Activated T-helper 17 cell treated with anti-CD3 and anti-CD28 coated beads, Interleukin-2, amount 50 U/mL, for 72 hours (primary cell): Measurements from ENCODE around the gene UBL7. TPM values are rescaled to one million over a fixed set of nuclear protein-coding genes. Genes with fewer than 3 reads are reported as not detected.
"Not testable (repeated sequence)": the region's sequence is repeated elsewhere in the genome, so short reads cannot be mapped to it uniquely, and the experiment has no call there.

Source experiments
- ATAC-seq: fragments of 150-1000 bp; cut with Tn5 transposase; replicated peaks from 2 replicates; pipeline ENCODE4 v1.10.0; 2021; ENCODE audit warnings: mild to moderate bottlenecking, moderate library complexity
- H3K27ac Mint-ChIP-seq: one replicate; pipeline ENCODE4 v1.8.0; 2022; ENCODE audit warnings: mixed read lengths
- H3K27me3 Mint-ChIP-seq: one replicate; pipeline ENCODE4 v1.8.0; 2022; ENCODE audit warnings: mixed read lengths
- H3K36me3 Mint-ChIP-seq: one replicate; pipeline ENCODE4 v1.8.0; 2022; ENCODE audit warnings: low read depth, mild to moderate bottlenecking, mixed read lengths
- H3K4me1 Mint-ChIP-seq: one replicate; pipeline ENCODE4 v1.8.0; 2022; ENCODE audit warnings: mixed read lengths
- H3K4me3 Mint-ChIP-seq: one replicate; pipeline ENCODE4 v1.8.0; 2022; ENCODE audit warnings: mild to moderate bottlenecking, mixed read lengths
- H3K9me3 Mint-ChIP-seq: one replicate; pipeline ENCODE4 v1.8.0; 2022; ENCODE audit warnings: mixed read lengths
- total RNA-seq, 2 donors: library from RNA; stranded (reverse); gene quantifications; one replicate each; pipeline ENCODE4 v1.2.3, GENCODE V29; 2022

Gene UBL7
- total RNA-seq, 2 donors from 2014 or later = 38.0 to 52.6 TPM

GRCh38 chr15:74480364-74480763, 19.4 kb upstream of the UBL7 start:
- H3K4me1 Mint-ChIP-seq, ATAC-seq, H3K4me3 Mint-ChIP-seq, H3K27ac Mint-ChIP-seq, H3K27me3 Mint-ChIP-seq, H3K9me3 Mint-ChIP-seq: not testable (repeated sequence)
- H3K36me3 Mint-ChIP-seq = peaks cover 20% of the 10 kb centered on the region

GRCh38 chr15:74471621-74472020, 10.7 kb upstream of the UBL7 start:
- H3K4me3 Mint-ChIP-seq, H3K9me3 Mint-ChIP-seq, H3K27ac Mint-ChIP-seq, ATAC-seq, H3K4me1 Mint-ChIP-seq, H3K27me3 Mint-ChIP-seq: not testable (repeated sequence)
- H3K36me3 Mint-ChIP-seq = peaks cover 35% of the 10 kb centered on the region

- Mint-ChIP-seq H3K4me1 (peaks cover 4% of the 10 kb centered on the region), H3K27me3 (no peaks in the 10 kb centered on the region), H3K4me3 (no peak overlapping the region), H3K36me3 (peaks cover 42% of the 10 kb centered on the region), H3K27ac (no peak overlapping the region), H3K9me3 (no peaks in the 10 kb centered on the region)
- no peak for ATAC-seq
Measured at GRCh38 chr15:74470631-74471395, 9.9 kb upstream of the UBL7 start.

- no peaks in the 10 kb centered on the region for H3K27me3 Mint-ChIP-seq
- H3K4me1 Mint-ChIP-seq = peaks cover 20% of the 10 kb centered on the region
- peaks cover 42% of the 10 kb centered on the region for H3K36me3 Mint-ChIP-seq
Measured at GRCh38 chr15:74468341-74469032, 7.5 kb upstream of the UBL7 start.

GRCh38 chr15:74466570-74466969, 5.6 kb upstream of the UBL7 start:
- Mint-ChIP-seq H3K4me3 (no peak overlapping the region), H3K36me3 (peaks cover 42% of the 10 kb centered on the region), H3K27me3 (no peaks in the 10 kb centered on the region), H3K4me1 (peaks cover 31% of the 10 kb centered on the region), H3K27ac (no peak overlapping the region), H3K9me3 (no peaks in the 10 kb centered on the region)
- no peak for ATAC-seq

More at GRCh38 chr15:74468341-74469032, 7.5 kb upstream of the UBL7 start:
- Mint-ChIP-seq H3K27ac (no peak overlapping the region), H3K4me3 (no peak overlapping the region), H3K9me3 (no peaks in the 10 kb centered on the region)
- ATAC-seq = no peak

DNA sequence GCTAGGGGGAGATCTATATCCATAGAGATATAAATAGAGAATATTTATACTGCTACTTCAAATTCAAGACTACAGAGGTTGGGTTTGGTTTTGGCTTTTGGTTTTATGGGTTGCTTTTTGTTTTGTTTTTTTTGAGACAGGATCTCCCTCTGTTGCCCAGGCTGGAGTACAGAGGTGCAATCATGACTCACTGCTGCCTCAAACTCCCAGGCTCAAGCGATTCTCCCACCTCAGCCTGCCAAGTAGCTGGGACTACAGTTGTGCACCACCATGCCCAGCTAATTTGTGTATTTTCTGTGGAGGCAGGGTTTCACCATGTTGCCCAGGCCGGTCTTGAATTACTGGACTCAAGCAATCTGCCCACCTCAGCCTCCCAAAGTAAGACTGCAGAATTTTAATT, 3.9 kb upstream of the UBL7 start:
- no peaks in the 10 kb centered on the region for H3K9me3 Mint-ChIP-seq
- H3K4me3 Mint-ChIP-seq = peak overlapping the region; percentile 37
- peaks cover 38% of the 10 kb centered on the region for H3K36me3 Mint-ChIP-seq
- no peak for ATAC-seq
- H3K4me1 Mint-ChIP-seq = peaks cover 37% of the 10 kb centered on the region
- no peaks in the 10 kb centered on the region for H3K27me3 Mint-ChIP-seq
- H3K27ac Mint-ChIP-seq = no peak overlapping the region

- H3K4me3 Mint-ChIP-seq = peak overlapping the region; percentile 37
- no peaks in the 10 kb centered on the region for H3K27me3 Mint-ChIP-seq
- no peak overlapping the region for H3K27ac Mint-ChIP-seq
- peaks cover 37% of the 10 kb centered on the region for H3K4me1 Mint-ChIP-seq
- H3K9me3 Mint-ChIP-seq = no peaks in the 10 kb centered on the region
- peaks cover 32% of the 10 kb centered on the region for H3K36me3 Mint-ChIP-seq
- no peak for ATAC-seq
Measured at GRCh38 chr15:74464216-74464615, 3.3 kb upstream of the UBL7 start.

- no peak for ATAC-seq
- peak overlapping the region; percentile 88 for H3K4me3 Mint-ChIP-seq
- peaks cover 32% of the 10 kb centered on the region for H3K36me3 Mint-ChIP-seq
- peaks cover 37% of the 10 kb centered on the region for H3K4me1 Mint-ChIP-seq
- no peak overlapping the region for H3K27ac Mint-ChIP-seq
- no peaks in the 10 kb centered on the region for H3K27me3 Mint-ChIP-seq
- H3K9me3 Mint-ChIP-seq = no peaks in the 10 kb centered on the region
Measured at GRCh38 chr15:74463634-74464033, 2.7 kb upstream of the UBL7 start.

GRCh38 chr15:74461847-74462511, 1.0 kb upstream of the UBL7 start:
- Mint-ChIP-seq H3K4me1 (peaks cover 37% of the 10 kb centered on the region), H3K9me3 (no peaks in the 10 kb centered on the region), H3K4me3 (peak overlapping the region; percentile 88), H3K36me3 (peaks cover 31% of the 10 kb centered on the region), H3K27ac (peak overlapping the region; percentile 97), H3K27me3 (no peaks in the 10 kb centered on the region)
- no peak for ATAC-seq

DNA sequence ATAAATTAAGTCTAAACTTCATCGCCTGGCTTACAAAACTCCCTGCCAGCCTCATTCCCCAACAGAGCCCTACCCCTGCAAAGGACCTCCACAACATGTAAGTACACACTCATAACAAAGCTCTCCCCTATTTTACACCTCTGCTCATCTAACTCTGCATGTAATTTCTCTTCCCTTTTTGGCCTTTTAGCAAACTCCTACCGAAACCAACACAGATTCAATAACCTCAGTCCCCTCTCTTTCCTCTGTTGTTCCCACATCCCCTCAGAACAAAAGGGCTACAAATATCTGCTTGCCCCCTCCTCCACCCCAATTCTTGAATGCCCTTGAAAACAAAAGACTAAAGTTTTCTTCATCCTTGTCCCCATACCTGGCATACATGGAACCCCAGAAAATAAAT, 662 bp downstream of the UBL7 start:
- Mint-ChIP-seq H3K36me3 (peaks cover 37% of the 10 kb centered on the region), H3K9me3 (no peaks in the 10 kb centered on the region), H3K27ac (peak overlapping the region; percentile 97), H3K4me1 (peaks cover 34% of the 10 kb centered on the region), H3K27me3 (no peaks in the 10 kb centered on the region), H3K4me3 (peak overlapping the region; percentile 88)
- ATAC-seq = no peak

GRCh38 chr15:74459798-74460197, 1.2 kb downstream of the UBL7 start:
- Mint-ChIP-seq H3K27ac (peak overlapping the region; percentile 97), H3K4me1 (peaks cover 30% of the 10 kb centered on the region), H3K36me3 (peaks cover 40% of the 10 kb centered on the region), H3K4me3 (peak overlapping the region; percentile 88)
- H3K9me3 Mint-ChIP-seq, H3K27me3 Mint-ChIP-seq, ATAC-seq: not testable (repeated sequence)

- Mint-ChIP-seq H3K36me3 (peaks cover 53% of the 10 kb centered on the region), H3K27ac (peak overlapping the region; percentile 42), H3K9me3 (no peaks in the 10 kb centered on the region), H3K4me1 (peaks cover 27% of the 10 kb centered on the region), H3K27me3 (no peaks in the 10 kb centered on the region), H3K4me3 (no peak overlapping the region)
- ATAC-seq = no peak
Measured at GRCh38 chr15:74458473-74458872, 2.5 kb downstream of the UBL7 start.

DNA sequence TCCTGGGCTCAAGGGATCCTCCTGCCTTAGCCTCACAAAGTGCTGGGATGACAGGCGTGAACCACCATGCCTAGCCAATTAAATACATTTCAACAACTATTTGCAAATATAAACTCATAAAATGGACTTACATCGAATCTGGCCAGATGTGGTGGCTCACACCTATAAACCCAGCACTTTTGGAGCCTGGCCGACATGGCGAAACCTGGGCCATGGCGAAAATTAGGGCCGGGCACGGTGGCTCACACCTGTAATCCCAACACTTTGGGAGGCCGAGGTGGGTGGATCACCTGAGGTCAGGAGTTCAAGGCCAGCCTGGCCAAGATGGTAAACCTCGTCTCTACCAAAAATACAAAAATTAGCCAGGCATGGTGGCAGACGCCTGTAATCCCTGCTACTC, 3.9 kb downstream of the UBL7 start:
- not testable (repeated sequence) for H3K4me3 Mint-ChIP-seq, ATAC-seq, H3K27ac Mint-ChIP-seq, H3K9me3 Mint-ChIP-seq, H3K27me3 Mint-ChIP-seq
- Mint-ChIP-seq H3K36me3 (peaks cover 67% of the 10 kb centered on the region), H3K4me1 (peaks cover 18% of the 10 kb centered on the region)

DNA sequence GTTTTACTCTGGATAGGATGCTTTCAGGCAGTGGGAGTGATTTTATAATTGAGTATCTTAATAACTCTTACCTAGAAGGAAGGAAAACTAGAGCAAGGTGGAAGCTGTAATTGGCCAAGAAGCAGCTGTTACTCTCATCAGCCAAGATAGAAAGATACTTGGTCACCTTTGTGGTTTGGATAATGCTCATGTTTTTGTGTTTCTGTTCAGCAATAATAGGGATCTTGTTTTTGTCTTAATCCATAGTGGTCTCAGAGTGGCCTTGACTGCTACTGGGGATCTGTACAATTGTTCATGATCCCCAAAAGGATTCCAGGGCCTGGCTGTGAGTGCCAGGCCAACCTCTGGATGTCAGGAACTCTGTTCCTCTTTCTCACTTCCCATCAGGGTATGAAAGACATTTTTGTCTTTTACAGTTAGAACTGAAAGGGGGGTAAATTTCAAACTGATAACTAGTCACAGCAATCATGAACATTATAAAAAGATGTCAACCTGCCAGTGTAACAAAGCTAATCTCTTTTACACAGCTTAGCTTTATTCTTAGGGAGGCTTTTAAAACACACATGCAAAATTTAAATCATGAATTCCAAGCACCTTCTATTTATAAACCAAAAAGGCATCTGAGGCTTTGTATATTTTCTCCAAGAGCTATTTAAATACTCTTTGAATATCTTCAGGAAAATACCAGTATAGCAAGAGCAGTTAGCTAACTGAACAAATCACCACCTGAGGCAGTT, 6.0 kb downstream of the UBL7 start:
- ATAC-seq = no peak
- Mint-ChIP-seq H3K4me3 (peak overlapping the region; percentile 17), H3K36me3 (peaks cover 88% of the 10 kb centered on the region), H3K27ac (peak overlapping the region; percentile 78), H3K9me3 (no peaks in the 10 kb centered on the region), H3K4me1 (peaks cover 6% of the 10 kb centered on the region), H3K27me3 (no peaks in the 10 kb centered on the region)
